ENCODE measurements around the gene GRIN3B.

GRCh38 chr19:989381-990081 is 10.7 kb upstream of the GRIN3B start:
- TF ChIP-seq CTCF (IDR thresholded peaks at IDR 0.05) (no peak), POLR2A (IDR thresholded peaks at IDR 0.05) (no peak)

All from lower leg skin (tissue), 3 donors.